Panc1 (cell line): ENCODE results near the gene AKT3. TPM values are rescaled to one million over a fixed set of nuclear protein-coding genes. Genes with fewer than 3 reads are reported as not detected.

ENCODE experiments used
- ATAC-seq: fragments of 200-7000 bp; cut with Tn5 transposase; 2 replicates; pipeline ENCODE4 v1.9.1; 2020; ENCODE audit warnings: mild to moderate bottlenecking, moderate library complexity
- BruUV-seq: library from RNA; stranded (reverse); fragments of 400-500 nt; replicated peaks from 2 replicates; lab custom pipeline; 2021; lab: Mats Ljungman, UMichigan
- CTCF ChIA-PET: fragments of 300-600 bp; sonication (Branson Sonifier 250); formaldehyde crosslinking; loops from one replicate; lab custom pipeline; 2022; ENCODE audit warnings: antibody characterized with exemption; lab: Charles Lee
- POLR2A ChIA-PET: fragments of 300-600 bp; sonication (Branson Sonifier 250); formaldehyde crosslinking; loops from one replicate; lab custom pipeline; 2022; ENCODE audit warnings: antibody characterized with exemption; lab: Charles Lee
- DNase-seq: peaks from one replicate; pipeline ENCODE4 v3.0.0-alpha.2; 2010; ENCODE audit warnings: low read depth, low spot score
- H3K27ac ChIP-seq: 2 replicates; pipeline ENCODE4 v1.5.1; 2011; ENCODE audit warnings: mild to moderate bottlenecking, low read length, inconsistent platforms
- H3K27me3 ChIP-seq: fragments of 200-500 bp; sonication (Bioruptor generic); 2 replicates; pipeline ENCODE4 v1.6.0; 2014; ENCODE audit warnings: low read length, inconsistent platforms; ENCODE audit not compliant: control insufficient read depth, insufficient read depth
- H3K36me3 ChIP-seq: fragments of 200-500 bp; sonication (Bioruptor generic); 2 replicates; pipeline ENCODE4 v1.5.1; 2014; ENCODE audit warnings: inconsistent platforms, mild to moderate bottlenecking, low read length, moderate library complexity; ENCODE audit not compliant: control insufficient read depth, insufficient read depth
- H3K4me1 ChIP-seq: 2 replicates; pipeline ENCODE4 v1.5.1; 2011; ENCODE audit warnings: inconsistent platforms, mild to moderate bottlenecking, low read length, moderate library complexity; ENCODE audit not compliant: control insufficient read depth, insufficient read depth
- H3K4me3 ChIP-seq, 2 experiments: 2 replicates each; pipeline ENCODE4 v1.5.1; 2011 to 2012; ENCODE audit warnings: low read depth in 2 of 2, low read length in 2 of 2, mild to moderate bottlenecking in 2 of 2, inconsistent platforms in 1 of 2, moderate library complexity in 1 of 2
- H3K9me3 ChIP-seq: fragments of 200-500 bp; sonication (Bioruptor generic); 2 replicates; pipeline ENCODE4 v1.5.1; 2014; ENCODE audit warnings: low read depth, mild to moderate bottlenecking, inconsistent platforms, low read length, moderate library complexity; ENCODE audit not compliant: control insufficient read depth, insufficient read depth
- CTCF ChIP-seq: fragments of 450-650 bp; IDR thresholded peaks from 2 replicates; pipeline ENCODE4 v1.5.1; 2017; ENCODE audit warnings: mild to moderate bottlenecking
- POLR2AphosphoS5 ChIP-seq: IDR thresholded peaks from 2 replicates; pipeline ENCODE4 v1.6.1; 2012; ENCODE audit warnings: mild to moderate bottlenecking, low read depth, low read length, moderate library complexity
- REST ChIP-seq, 2 experiments: IDR thresholded peaks; 2 replicates each; pipeline ENCODE4 v1.6.1; 2011 to 2012; ENCODE audit warnings: low read depth in 2 of 2, control low read depth in 1 of 2, low read length in 1 of 2, mild to moderate bottlenecking in 1 of 2, moderate library complexity in 1 of 2; ENCODE audit not compliant: insufficient read depth in 1 of 2
- SIN3A ChIP-seq: IDR thresholded peaks from 2 replicates; pipeline ENCODE4 v1.6.1; 2012; ENCODE audit warnings: low read depth, mild to moderate bottlenecking, low read length, moderate library complexity, borderline replicate concordance; ENCODE audit not compliant: insufficient read depth
- TCF7L2 ChIP-seq: IDR thresholded peaks from 2 replicates; pipeline ENCODE4 v1.6.1; 2011; ENCODE audit warnings: mild to moderate bottlenecking, low read depth, low read length, inconsistent platforms
- in situ Hi-C: cut with HindIII; loops from 2 replicates; pipeline ENCODE4 v1.10.0; 2016; ENCODE audit warnings: low sequenced_read_pairs, low pct_unique_long_range_greater_than_20kb
- intact Hi-C: fragments of 100-400 bp; cut with micrococcal nuclease; formaldehyde crosslinking; loops from one replicate; pipeline ENCODE4 v1.10.0; 2022; ENCODE audit not compliant: unreplicated experiment
- total RNA-seq: library from RNA; stranded (reverse); gene quantifications from one replicate; pipeline ENCODE4 v1.2.1, GENCODE V29; 2021; ENCODE audit not compliant: unreplicated experiment

AKT3 gene
- total RNA-seq, 1 experiment from 2014 or later, result 11.0 TPM

GRCh38 chr1:243542739-243543415, 307.2 kb downstream of the AKT3 start:
- no TSS peak for BruUV-seq

DNA sequence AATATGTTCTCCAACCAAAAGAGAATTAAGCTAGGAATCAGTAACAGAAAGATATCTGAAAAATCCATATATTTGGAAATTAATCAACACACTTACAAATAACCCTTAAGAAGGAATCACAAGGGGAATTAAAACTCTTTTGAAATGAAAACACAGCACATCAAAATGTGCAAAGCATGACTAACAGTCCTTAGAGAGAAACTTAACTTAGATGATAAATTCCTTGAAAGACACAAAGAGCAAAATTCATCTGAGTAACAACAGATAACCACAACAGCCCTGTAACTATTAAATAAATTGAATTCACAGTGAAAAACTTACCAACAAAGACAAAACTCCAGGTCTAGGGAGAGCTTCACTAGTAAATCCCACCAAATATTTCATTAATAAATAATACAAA, 310.4 kb downstream of the AKT3 start:
- Histone ChIP-seq H3K27me3 (no peaks in the 10 kb centered on the region), H3K36me3 (no peaks in the 10 kb centered on the region), H3K27ac (no peak overlapping the region), H3K9me3 (no peaks in the 10 kb centered on the region), H3K4me3 (no peak overlapping the region), H3K4me1 (no peaks in the 10 kb centered on the region)
- in situ Hi-C loops (no loop called here), intact Hi-C loops (no loop called here)
- BruUV-seq, result no TSS peak
- no peak for DNase-seq
- TF ChIP-seq REST (IDR thresholded peaks at IDR 0.05; ENCODE audit: insufficient read depth in 1 of 2, low read depth in 2 of 2, low read length in 1 of 2), result no peak
- TF ChIP-seq CTCF, result no peak
- TF ChIP-seq TCF7L2, result no peak
- no peak for TF ChIP-seq POLR2AphosphoS5
- TF ChIP-seq SIN3A, result no peak
- POLR2A ChIA-PET, result no interaction called here
- CTCF ChIA-PET, result no interaction called here
- no peak for ATAC-seq

More at GRCh38 chr1:243542739-243543415, 307.2 kb downstream of the AKT3 start:
- no peaks in the 10 kb centered on the region for H3K36me3 ChIP-seq
- in situ Hi-C loops (no loop called here), intact Hi-C loops (no loop called here)
- ATAC-seq, result no peak
- no peaks in the 10 kb centered on the region for H3K27me3 ChIP-seq
- H3K9me3 ChIP-seq, result no peaks in the 10 kb centered on the region
- H3K4me1 ChIP-seq, result no peaks in the 10 kb centered on the region
- ChIA-PET CTCF (no interaction called here), POLR2A (interaction anchor here (0.6 kb wide), 1 partner anchor 735 kb away, joined by 3 read pairs; no protein-coding TSS in a partner anchor)
- no peak for DNase-seq
- H3K4me3 ChIP-seq, result no peak overlapping the region
- TF ChIP-seq REST (IDR thresholded peaks at IDR 0.05; ENCODE audit: insufficient read depth in 1 of 2, low read depth in 2 of 2, low read length in 1 of 2), result no peak
- TF ChIP-seq TCF7L2, result no peak
- TF ChIP-seq POLR2AphosphoS5, result no peak
- TF ChIP-seq SIN3A, result no peak
- TF ChIP-seq CTCF, result 0 out of 2 replicates have a peak, but pooled peaks have one; percentile 7
- no peak overlapping the region for H3K27ac ChIP-seq
